Thyroid gland (tissue), 4 donors: ENCODE data around the gene SIPA1L2.

Experiments used
- POLR2A ChIP-seq, 2 donors: fragments of 450-650 bp; IDR thresholded peaks; one replicate each; pipeline ENCODE4 v1.6.1; 2017; ENCODE audit warnings: antibody characterized with exemption in 2 of 2, mild to moderate bottlenecking in 2 of 2, moderate library complexity in 1 of 2
- TF ChIP-seq, protein P1 (sequence below), 6 experiments: fragments of 200-600 bp in 3 of 6; fragments of 450-650 bp in 3 of 6; sonication (generic) in 3 of 6; IDR thresholded peaks; one replicate each; pipeline ENCODE4 v1.5.1; 2016 to 2019; ENCODE audit warnings: antibody characterized with exemption in 6 of 6, mild to moderate bottlenecking in 2 of 6, inconsistent platforms in 1 of 6, moderate library complexity in 1 of 6

DNA sequence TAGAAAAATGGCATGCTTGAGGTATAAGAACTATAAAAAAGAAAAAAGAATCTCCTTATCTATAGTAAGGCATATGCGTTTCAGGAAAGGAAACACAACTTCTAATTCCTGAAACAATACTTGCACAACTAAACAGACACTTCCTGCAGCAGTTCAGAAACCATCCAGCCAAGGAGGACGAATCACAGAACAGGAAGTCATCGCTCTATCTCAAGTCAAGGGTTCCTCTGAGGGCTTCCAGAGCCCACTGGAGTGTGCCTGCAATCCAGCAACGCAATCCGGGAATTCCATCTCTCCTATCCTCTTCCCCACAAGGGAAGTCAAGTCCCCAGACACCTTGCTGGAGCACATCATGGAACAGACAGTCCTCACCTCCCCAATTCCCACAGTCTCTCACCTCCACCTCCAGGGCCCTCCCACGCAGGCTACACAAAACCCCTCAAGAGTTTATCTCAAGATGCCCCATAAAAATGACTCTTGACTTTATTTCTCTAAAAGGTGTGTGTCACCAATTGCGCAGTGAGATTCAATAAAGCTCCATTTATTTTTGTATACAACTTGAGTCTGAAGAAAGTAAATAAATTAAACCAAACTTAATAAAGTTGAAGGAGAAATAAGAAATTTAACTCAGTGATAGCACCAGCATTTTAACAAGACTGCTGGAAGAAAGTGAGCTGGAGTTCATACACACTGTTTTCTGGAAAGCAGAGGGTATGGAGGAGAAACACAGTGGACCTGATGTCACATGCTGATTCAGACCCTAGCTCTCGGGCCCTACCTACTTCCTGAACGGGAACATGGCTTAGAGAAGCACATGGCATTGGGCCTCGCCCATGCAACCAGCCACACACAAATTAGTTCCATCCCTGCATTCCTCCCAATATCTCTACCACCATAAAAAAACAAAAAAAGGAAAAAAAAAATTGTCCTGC lies 39.9 kb downstream of the SIPA1L2 start:
- TF ChIP-seq, protein P1, sequence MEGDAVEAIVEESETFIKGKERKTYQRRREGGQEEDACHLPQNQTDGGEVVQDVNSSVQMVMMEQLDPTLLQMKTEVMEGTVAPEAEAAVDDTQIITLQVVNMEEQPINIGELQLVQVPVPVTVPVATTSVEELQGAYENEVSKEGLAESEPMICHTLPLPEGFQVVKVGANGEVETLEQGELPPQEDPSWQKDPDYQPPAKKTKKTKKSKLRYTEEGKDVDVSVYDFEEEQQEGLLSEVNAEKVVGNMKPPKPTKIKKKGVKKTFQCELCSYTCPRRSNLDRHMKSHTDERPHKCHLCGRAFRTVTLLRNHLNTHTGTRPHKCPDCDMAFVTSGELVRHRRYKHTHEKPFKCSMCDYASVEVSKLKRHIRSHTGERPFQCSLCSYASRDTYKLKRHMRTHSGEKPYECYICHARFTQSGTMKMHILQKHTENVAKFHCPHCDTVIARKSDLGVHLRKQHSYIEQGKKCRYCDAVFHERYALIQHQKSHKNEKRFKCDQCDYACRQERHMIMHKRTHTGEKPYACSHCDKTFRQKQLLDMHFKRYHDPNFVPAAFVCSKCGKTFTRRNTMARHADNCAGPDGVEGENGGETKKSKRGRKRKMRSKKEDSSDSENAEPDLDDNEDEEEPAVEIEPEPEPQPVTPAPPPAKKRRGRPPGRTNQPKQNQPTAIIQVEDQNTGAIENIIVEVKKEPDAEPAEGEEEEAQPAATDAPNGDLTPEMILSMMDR (IDR thresholded peaks at IDR 0.05) = no peak
- no peak for TF ChIP-seq POLR2A (IDR thresholded peaks at IDR 0.05)
